Measurements from ENCODE around the gene CORO1A. TPM values are rescaled to one million over a fixed set of nuclear protein-coding genes. Genes with fewer than 3 reads are reported as not detected.

Gene CORO1A
- polyA plus RNA-seq, 1 experiment = 2.9 TPM

- Histone ChIP-seq H3K27ac (ENCODE audit: low read depth, low read length) (no peak overlapping the region), H3K27me3 (ENCODE audit: control insufficient read depth, insufficient read depth, low read length) (peaks cover 4% of the 10 kb centered on the region), H3K4me3 (ENCODE audit: low read depth, low read length) (no peak overlapping the region), H3K9me3 (ENCODE audit: control insufficient read depth, insufficient read depth, low read length) (peaks cover 8% of the 10 kb centered on the region; the same call in 1 of the 2 replicates)
- no peak for DNase-seq (ENCODE audit: low read depth, low spot score)
- ChIA-PET POLR2A (no interaction called here), CTCF (no interaction called here)
- no peak for TF ChIP-seq CTCF (IDR thresholded peaks at IDR 0.05; ENCODE audit: low read depth, low read length)
These were observed 37.7 kb upstream of the CORO1A start for GRCh38 chr16:30145657-30146056.

DNA sequence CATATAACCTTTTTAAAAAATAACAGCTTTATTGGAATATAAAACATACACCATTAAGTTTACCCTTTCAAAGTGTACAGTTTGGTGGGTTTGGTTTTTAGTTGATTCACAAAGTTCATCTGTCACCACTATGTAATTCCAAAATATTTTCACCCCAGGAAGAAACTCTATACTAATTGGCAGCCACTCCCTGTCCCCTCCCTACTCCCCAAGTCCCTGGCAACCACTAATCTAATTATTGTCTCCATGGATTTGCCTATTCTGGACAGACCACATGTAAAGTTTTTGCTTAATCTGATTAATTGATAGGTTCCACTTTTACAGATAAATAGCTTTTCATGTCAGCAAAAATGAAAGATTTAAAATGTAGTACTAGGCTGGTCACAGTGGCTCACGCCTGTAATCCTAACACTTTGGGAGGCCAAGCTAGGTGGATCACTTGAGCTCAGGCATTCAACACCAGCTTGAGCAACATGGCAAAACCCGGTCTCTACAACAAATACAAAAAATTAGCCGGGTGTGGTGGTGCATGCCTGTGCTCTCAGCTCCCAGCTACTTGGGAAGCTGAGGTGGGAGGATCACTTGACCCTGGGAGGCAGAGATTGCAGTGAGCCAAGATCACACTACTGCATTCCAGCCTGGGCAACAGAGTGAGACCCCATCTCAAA is 35.4 kb upstream of the CORO1A start:
- no peak for TF ChIP-seq CTCF (IDR thresholded peaks at IDR 0.05; ENCODE audit: low read depth, low read length)
- H3K9me3 ChIP-seq (ENCODE audit: control insufficient read depth, insufficient read depth, low read length) = peaks cover 8% of the 10 kb centered on the region; the same call in 1 of the 2 replicates
- peaks cover 4% of the 10 kb centered on the region for H3K27me3 ChIP-seq (ENCODE audit: control insufficient read depth, insufficient read depth, low read length)
- POLR2A ChIA-PET = no interaction called here
- no peak overlapping the region for H3K27ac ChIP-seq (ENCODE audit: low read depth, low read length)
- DNase-seq (ENCODE audit: low read depth, low spot score) = no peak
- H3K4me3 ChIP-seq (ENCODE audit: low read depth, low read length) = no peak overlapping the region
- CTCF ChIA-PET = interaction anchor here (0.5 to 1.0 kb wide), 2 partner anchors 56 to 107 kb away, joined by 3 read pairs; no protein-coding TSS in a partner anchor

DNA sequence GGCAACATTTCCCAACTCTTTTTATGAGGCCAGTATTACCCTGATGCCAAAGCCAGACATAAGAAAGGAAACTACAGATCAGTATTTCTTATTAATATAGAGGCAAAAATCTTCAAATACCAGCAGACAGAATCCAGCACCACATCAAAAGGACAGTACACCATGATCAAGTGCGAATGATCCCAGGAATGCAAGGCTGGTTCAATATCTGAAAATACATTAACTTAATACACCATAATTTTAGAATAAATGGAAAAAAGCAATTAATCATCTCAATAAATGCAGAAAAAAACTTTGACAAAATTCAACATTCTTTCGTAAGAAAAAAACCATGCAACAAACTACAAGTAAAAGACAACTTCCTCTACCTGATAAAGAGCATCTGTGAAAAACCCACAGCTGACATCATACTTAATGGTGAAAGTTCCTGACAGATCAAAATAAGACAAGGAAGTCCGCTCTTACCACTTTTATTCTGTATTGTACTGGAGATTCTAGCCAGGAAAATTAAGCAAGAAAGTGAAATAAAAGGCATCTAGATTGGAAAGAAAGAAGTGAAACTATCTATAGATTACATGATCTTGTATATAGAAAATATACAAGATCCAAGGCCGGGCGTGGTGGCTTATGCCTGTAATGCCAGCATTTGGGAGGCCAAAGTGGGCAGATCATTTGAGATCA is 34.0 kb upstream of the CORO1A start:
- ChIA-PET CTCF (no interaction called here), POLR2A (no interaction called here)
- H3K27ac ChIP-seq (ENCODE audit: low read depth, low read length) = no peak overlapping the region
- TF ChIP-seq CTCF (IDR thresholded peaks at IDR 0.05; ENCODE audit: low read depth, low read length) = no peak
- no peak overlapping the region for H3K4me3 ChIP-seq (ENCODE audit: low read depth, low read length)
- H3K27me3 ChIP-seq (ENCODE audit: control insufficient read depth, insufficient read depth, low read length) = no peaks in the 10 kb centered on the region
- peaks cover 8% of the 10 kb centered on the region; the same call in 1 of the 2 replicates for H3K9me3 ChIP-seq (ENCODE audit: control insufficient read depth, insufficient read depth, low read length)
- no peak for DNase-seq (ENCODE audit: low read depth, low spot score)

GRCh38 chr16:30151091-30151490 is 32.3 kb upstream of the CORO1A start:
- TF ChIP-seq CTCF (IDR thresholded peaks at IDR 0.05; ENCODE audit: low read depth, low read length) = no peak
- Histone ChIP-seq H3K9me3 (ENCODE audit: control insufficient read depth, insufficient read depth, low read length) (peaks cover 8% of the 10 kb centered on the region; the same call in 1 of the 2 replicates), H3K4me3 (ENCODE audit: low read depth, low read length) (no peak overlapping the region), H3K27me3 (ENCODE audit: control insufficient read depth, insufficient read depth, low read length) (no peaks in the 10 kb centered on the region), H3K27ac (ENCODE audit: low read depth, low read length) (no peak overlapping the region)
- CTCF ChIA-PET = no interaction called here
- POLR2A ChIA-PET = no interaction called here
- no peak for DNase-seq (ENCODE audit: low read depth, low spot score)

DNA sequence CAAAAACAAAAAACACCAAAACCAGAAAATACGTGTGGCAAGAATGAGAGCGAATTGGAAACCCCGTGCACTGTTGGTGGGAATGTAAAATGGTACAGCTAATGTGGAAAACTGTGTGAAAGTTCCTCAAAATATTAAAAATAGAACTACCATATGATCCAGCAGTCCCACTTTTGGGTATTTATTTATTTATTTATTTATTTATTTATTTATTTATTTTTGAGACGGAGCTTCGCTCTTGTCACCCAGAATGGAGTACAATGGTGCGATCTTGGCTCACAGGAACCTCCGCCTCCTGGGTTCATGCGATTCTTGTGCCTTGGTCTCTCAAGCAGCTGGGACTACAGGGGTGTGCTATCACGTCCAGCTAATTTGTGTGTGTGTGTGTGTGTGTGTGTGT is 30.9 kb upstream of the CORO1A start:
- no peak for TF ChIP-seq CTCF (IDR thresholded peaks at IDR 0.05; ENCODE audit: low read depth, low read length)
- ChIA-PET CTCF (no interaction called here), POLR2A (interaction anchor here (0.5 kb wide), 1 partner anchor 11 kb away, joined by 3 read pairs; no protein-coding TSS in a partner anchor)

More for the DNA sequence above, 30.9 kb upstream of the CORO1A start:
- H3K27me3 ChIP-seq (ENCODE audit: control insufficient read depth, insufficient read depth, low read length) = no peaks in the 10 kb centered on the region
- peaks cover 8% of the 10 kb centered on the region; the same call in 1 of the 2 replicates for H3K9me3 ChIP-seq (ENCODE audit: control insufficient read depth, insufficient read depth, low read length)
- no peak for DNase-seq (ENCODE audit: low read depth, low spot score)
- H3K4me3 ChIP-seq (ENCODE audit: low read depth, low read length) = no peak overlapping the region
- no peak overlapping the region for H3K27ac ChIP-seq (ENCODE audit: low read depth, low read length)

Measured in AG04450 (cell line).